IMR-90 (cell line): ENCODE measurements around the gene NSF.

Source experiments
- BHLHE40 ChIP-seq: fragments of 150-350 bp; IDR thresholded peaks from 2 replicates; pipeline ENCODE4 v1.6.1; 2016; ENCODE audit warnings: mild to moderate bottlenecking, low read depth, low read length
- CEBPB ChIP-seq: IDR thresholded peaks from 2 replicates; pipeline ENCODE4 v1.6.1; 2012; ENCODE audit warnings: low read depth, low read length, improper control_type of control experiment
- CHD1 ChIP-seq: IDR thresholded peaks from 2 replicates; pipeline ENCODE4 v1.6.1; 2012; ENCODE audit warnings: low read depth, low read length, improper control_type of control experiment
- FOS ChIP-seq: fragments of 150-350 bp; IDR thresholded peaks from 2 replicates; pipeline ENCODE4 v1.6.1; 2016; ENCODE audit warnings: low read depth, low read length
- MAFK ChIP-seq: IDR thresholded peaks from 2 replicates; pipeline ENCODE4 v1.6.1; 2012; ENCODE audit warnings: low read depth, low read length, improper control_type of control experiment
- MXI1 ChIP-seq: IDR thresholded peaks from 2 replicates; pipeline ENCODE4 v1.6.1; 2012; ENCODE audit warnings: low read depth, mild to moderate bottlenecking, low read length, moderate library complexity, borderline replicate concordance
- NFE2L2 ChIP-seq: fragments of 150-350 bp; IDR thresholded peaks from 2 replicates; pipeline ENCODE4 v1.6.1; 2016; ENCODE audit warnings: low read depth, mild to moderate bottlenecking, low read length
- POLR2A ChIP-seq: IDR thresholded peaks from 2 replicates; pipeline ENCODE4 v1.6.1; 2012; ENCODE audit warnings: mild to moderate bottlenecking, low read depth, low read length
- RAD21 ChIP-seq: IDR thresholded peaks from 2 replicates; pipeline ENCODE4 v1.6.1; 2012; ENCODE audit warnings: low read length, improper control_type of control experiment
- SMC3 ChIP-seq: fragments of 150-350 bp; IDR thresholded peaks from 2 replicates; pipeline ENCODE4 v1.6.1; 2016; ENCODE audit warnings: low read depth, mild to moderate bottlenecking, antibody characterized with exemption, low read length, moderate library complexity
- TF ChIP-seq, protein P1 (sequence below): conservative IDR thresholded peaks from 2 replicates; pipeline ENCODE4 v1.5.1; 2012; ENCODE audit warnings: mild to moderate bottlenecking, low read depth, low read length, improper control_type of control experiment
- TF ChIP-seq, protein P2 (sequence below): fragments of 150-350 bp; IDR thresholded peaks from 2 replicates; pipeline ENCODE4 v1.6.1; 2017; ENCODE audit warnings: mild to moderate bottlenecking, antibody characterized with exemption, low read length, low read depth

DNA sequence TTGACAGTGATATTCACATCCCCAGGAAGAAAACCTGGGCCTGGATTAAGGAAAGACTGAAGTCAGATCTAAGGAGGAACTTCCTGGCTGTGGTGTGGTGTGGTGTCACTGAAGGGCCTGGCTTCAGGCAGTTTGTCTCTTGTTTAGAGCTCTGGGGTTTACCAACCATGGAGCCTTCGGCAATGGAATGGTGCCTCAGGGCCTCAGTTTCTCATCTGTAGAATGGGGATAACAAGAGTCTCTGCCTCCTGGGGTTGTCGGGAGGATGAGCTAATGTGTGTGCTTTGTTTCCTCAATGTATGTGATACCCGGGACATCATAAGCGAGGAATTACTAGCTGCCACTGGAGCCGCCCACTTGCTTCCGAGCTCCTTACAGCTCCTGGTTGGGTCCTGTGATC, 215.3 kb downstream of the NSF start:
- TF ChIP-seq, protein P1, sequence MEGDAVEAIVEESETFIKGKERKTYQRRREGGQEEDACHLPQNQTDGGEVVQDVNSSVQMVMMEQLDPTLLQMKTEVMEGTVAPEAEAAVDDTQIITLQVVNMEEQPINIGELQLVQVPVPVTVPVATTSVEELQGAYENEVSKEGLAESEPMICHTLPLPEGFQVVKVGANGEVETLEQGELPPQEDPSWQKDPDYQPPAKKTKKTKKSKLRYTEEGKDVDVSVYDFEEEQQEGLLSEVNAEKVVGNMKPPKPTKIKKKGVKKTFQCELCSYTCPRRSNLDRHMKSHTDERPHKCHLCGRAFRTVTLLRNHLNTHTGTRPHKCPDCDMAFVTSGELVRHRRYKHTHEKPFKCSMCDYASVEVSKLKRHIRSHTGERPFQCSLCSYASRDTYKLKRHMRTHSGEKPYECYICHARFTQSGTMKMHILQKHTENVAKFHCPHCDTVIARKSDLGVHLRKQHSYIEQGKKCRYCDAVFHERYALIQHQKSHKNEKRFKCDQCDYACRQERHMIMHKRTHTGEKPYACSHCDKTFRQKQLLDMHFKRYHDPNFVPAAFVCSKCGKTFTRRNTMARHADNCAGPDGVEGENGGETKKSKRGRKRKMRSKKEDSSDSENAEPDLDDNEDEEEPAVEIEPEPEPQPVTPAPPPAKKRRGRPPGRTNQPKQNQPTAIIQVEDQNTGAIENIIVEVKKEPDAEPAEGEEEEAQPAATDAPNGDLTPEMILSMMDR, result no peak
- TF ChIP-seq FOS (no peak), CEBPB (no peak), POLR2A (no peak), RAD21 (no peak), BHLHE40 (no peak), SMC3 (no peak), MAFK (no peak), NFE2L2 (no peak), CHD1 (no peak), MXI1 (no peak)
- TF ChIP-seq, protein P2, sequence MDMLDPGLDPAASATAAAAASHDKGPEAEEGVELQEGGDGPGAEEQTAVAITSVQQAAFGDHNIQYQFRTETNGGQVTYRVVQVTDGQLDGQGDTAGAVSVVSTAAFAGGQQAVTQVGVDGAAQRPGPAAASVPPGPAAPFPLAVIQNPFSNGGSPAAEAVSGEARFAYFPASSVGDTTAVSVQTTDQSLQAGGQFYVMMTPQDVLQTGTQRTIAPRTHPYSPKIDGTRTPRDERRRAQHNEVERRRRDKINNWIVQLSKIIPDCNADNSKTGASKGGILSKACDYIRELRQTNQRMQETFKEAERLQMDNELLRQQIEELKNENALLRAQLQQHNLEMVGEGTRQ, result no peak
